Lower lobe of right lung (tissue), 2 donors: ENCODE measurements around the gene C17orf100. TPM values are rescaled to one million over a fixed set of nuclear protein-coding genes. Genes with fewer than 3 reads are reported as not detected.

ENCODE experiments used
- ATAC-seq, 2 donors: fragments of 200-7000 bp; cut with Tn5 transposase; one replicate each; pipeline ENCODE4 v1.9.1; 2020 to 2022; ENCODE audit warnings: mild to moderate bottlenecking in 2 of 2, moderate library complexity in 2 of 2
- DNase-seq: peaks from one replicate; pipeline ENCODE4 v3.0.0-alpha.2; 2020
- H3K27ac ChIP-seq: fragments of 200-600 bp; one replicate; pipeline ENCODE4 v1.8.0; 2022
- H3K27me3 ChIP-seq: fragments of 200-600 bp; one replicate; pipeline ENCODE4 v1.8.0; 2022; ENCODE audit warnings: low read depth
- H3K36me3 ChIP-seq: fragments of 200-600 bp; one replicate; pipeline ENCODE4 v1.8.0; 2022; ENCODE audit warnings: mild to moderate bottlenecking
- H3K4me1 ChIP-seq: fragments of 200-600 bp; one replicate; pipeline ENCODE4 v1.8.0; 2022
- H3K4me3 ChIP-seq: fragments of 200-600 bp; one replicate; pipeline ENCODE4 v1.8.0; 2022; ENCODE audit warnings: mild to moderate bottlenecking
- H3K9me3 ChIP-seq: fragments of 200-600 bp; one replicate; pipeline ENCODE4 v1.8.0; 2022
- intact Hi-C: fragments of 100-400 bp; cut with DNase I; formaldehyde crosslinking; loops from one replicate; pipeline ENCODE4 v1.11.0; 2022
- total RNA-seq: library from RNA; stranded (reverse); fragmentation: NEBNext Ultra II Directional; extraction: Animal tissue kit (Norgen Biotek cat#: 25700); gene quantifications from one replicate; pipeline ENCODE4 v1.2.1, GENCODE V29; 2021
- TF ChIP-seq, protein P1 (sequence below): fragments of 200-600 bp; IDR thresholded peaks from one replicate; pipeline ENCODE4 v1.8.0; 2022; ENCODE audit warnings: antibody characterized with exemption, mild to moderate bottlenecking
- donor health status: DM: no; HTN: yes; CAD: no; lungs with severe emphysema.

The C17orf100 gene
- total RNA-seq, 1 donor from 2014 or later = 1.9 TPM

DNA sequence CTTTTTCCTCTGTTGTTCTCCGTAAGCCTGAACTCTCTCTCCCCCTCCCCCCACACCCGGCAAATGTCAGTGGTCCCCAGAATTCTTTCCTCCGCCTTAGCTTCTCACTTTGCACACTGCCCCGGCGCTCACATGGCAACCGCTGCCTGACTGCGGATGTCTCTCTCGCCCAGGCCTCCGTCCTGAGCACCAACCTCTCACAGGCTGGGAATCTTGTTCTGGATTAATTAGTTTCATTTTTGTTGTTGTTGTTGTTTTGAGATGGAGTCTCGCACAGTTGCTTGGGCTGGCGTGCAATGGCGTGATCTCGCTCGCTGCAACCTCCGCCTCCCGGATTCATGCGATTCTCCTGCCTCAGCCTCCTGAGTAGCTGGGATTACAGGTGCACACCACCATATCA lies 16.7 kb downstream of the C17orf100 start:
- DNase-seq = no peak
- H3K36me3 ChIP-seq = no peaks in the 10 kb centered on the region
- intact Hi-C loops = no loop called here

DNA sequence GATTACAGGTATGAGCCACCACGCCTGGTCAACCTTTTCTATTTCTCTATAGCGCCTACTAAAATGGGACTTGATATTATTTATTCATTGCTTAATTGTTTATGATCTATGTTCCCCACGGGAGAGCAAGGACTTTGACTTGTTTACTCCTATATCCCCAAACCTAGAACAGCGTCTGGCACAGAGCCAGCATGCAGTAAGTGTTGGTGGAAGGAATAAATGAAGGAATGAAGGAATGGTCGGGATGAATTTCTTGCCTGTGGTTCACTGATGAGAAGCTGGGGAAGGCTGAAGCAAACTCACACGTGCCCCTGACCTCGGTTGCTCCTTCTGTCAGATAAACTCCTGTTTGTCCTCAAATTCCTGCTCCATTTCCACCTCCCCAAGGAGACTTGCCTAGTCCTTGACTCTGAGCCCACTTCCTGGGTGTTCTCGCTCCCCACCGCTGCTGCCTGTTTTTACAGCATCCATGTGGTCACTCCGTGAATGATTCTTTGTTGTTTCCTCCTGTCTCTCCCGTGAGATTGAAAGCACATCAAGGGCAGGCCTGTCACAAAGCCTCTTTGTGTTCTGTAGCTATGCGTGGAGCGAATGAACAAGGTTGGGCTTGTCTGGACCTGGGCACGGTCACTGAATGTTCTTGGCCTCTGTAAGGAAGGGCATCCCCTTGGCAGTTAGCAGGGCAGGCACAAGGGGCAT lies 17.3 kb downstream of the C17orf100 start:
- Histone ChIP-seq H3K36me3 (no peaks in the 10 kb centered on the region), H3K27ac (no peak overlapping the region), H3K27me3 (peaks cover 8% of the 10 kb centered on the region), H3K9me3 (no peaks in the 10 kb centered on the region), H3K4me1 (no peaks in the 10 kb centered on the region), H3K4me3 (no peak overlapping the region)
- intact Hi-C loops = no loop called here
- TF ChIP-seq, protein P1, sequence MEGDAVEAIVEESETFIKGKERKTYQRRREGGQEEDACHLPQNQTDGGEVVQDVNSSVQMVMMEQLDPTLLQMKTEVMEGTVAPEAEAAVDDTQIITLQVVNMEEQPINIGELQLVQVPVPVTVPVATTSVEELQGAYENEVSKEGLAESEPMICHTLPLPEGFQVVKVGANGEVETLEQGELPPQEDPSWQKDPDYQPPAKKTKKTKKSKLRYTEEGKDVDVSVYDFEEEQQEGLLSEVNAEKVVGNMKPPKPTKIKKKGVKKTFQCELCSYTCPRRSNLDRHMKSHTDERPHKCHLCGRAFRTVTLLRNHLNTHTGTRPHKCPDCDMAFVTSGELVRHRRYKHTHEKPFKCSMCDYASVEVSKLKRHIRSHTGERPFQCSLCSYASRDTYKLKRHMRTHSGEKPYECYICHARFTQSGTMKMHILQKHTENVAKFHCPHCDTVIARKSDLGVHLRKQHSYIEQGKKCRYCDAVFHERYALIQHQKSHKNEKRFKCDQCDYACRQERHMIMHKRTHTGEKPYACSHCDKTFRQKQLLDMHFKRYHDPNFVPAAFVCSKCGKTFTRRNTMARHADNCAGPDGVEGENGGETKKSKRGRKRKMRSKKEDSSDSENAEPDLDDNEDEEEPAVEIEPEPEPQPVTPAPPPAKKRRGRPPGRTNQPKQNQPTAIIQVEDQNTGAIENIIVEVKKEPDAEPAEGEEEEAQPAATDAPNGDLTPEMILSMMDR = no peak
- ATAC-seq = no peak
- DNase-seq = no peak

More for the DNA sequence above, 16.7 kb downstream of the C17orf100 start:
- no peak overlapping the region for H3K4me3 ChIP-seq
- no peaks in the 10 kb centered on the region for H3K4me1 ChIP-seq
- TF ChIP-seq, protein P1 = no peak
- peaks cover 8% of the 10 kb centered on the region for H3K27me3 ChIP-seq
- no peaks in the 10 kb centered on the region for H3K9me3 ChIP-seq
- no peak overlapping the region for H3K27ac ChIP-seq
- ATAC-seq = no peak

DNA sequence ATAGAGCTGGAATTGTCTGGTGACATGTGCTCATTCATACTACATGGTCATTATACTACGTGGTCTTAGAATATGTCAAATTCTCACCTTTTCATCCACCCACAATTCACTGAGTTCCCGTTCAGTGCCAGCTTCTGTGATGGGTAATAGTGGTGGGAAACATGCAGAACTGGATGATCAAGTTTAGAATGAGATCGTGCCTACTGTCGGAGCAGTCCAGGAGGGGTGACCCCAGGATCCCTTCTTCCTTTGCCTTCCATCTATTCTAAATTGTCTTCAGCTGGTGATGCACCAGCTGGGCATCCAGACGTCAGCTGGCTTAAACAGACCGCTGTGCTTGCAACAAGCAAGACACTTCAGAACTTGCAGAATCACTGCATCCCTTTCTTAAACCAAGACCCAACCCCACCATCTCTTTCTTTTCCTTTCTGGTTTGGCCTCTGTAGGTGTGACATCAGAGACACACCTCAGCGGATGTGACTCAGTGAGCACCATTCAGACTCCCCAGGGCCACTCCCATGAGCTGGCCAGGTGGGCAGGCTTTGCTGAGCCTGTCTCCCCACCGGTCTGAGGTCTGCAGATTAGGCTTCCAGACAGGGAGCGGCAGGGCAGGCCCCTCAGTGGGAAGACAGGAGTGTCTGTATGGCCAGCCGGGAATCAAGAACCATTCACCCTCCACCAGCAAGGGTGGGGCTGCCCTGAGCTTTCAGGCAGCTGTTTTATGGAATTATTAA lies 18.1 kb downstream of the C17orf100 start:
- Histone ChIP-seq H3K4me3 (no peak overlapping the region), H3K9me3 (no peaks in the 10 kb centered on the region), H3K36me3 (no peaks in the 10 kb centered on the region), H3K27me3 (peaks cover 8% of the 10 kb centered on the region), H3K27ac (no peak overlapping the region), H3K4me1 (no peaks in the 10 kb centered on the region)
- DNase-seq = no peak
- no peak for ATAC-seq
- TF ChIP-seq, protein P1 = no peak
- intact Hi-C loops = no loop called here

DNA sequence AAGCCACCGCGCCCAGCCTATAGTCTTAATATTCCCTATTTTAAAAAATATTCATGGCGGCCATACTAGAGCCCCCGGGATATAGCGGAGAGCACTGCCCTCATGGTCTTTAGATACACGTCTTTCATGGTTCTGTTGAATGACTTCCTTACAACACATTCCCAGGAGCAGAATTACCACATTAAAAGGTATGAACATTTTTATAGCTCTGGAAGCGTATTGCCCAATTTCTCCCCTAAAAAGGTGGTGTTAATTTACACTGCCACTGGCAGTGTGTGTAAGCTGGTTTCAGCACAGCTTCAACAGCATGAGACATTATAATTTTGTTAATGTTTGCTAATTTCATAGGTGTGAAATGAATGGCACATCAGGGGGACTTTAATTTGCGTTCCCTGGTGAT lies 19.0 kb downstream of the C17orf100 start:
- no peak for DNase-seq
- Histone ChIP-seq H3K4me3 (no peak overlapping the region), H3K27me3 (peaks cover 8% of the 10 kb centered on the region), H3K9me3 (no peaks in the 10 kb centered on the region), H3K27ac (no peak overlapping the region), H3K4me1 (no peaks in the 10 kb centered on the region), H3K36me3 (no peaks in the 10 kb centered on the region)
- intact Hi-C loops = no loop called here
- TF ChIP-seq, protein P1 = no peak
- ATAC-seq = no peak

DNA sequence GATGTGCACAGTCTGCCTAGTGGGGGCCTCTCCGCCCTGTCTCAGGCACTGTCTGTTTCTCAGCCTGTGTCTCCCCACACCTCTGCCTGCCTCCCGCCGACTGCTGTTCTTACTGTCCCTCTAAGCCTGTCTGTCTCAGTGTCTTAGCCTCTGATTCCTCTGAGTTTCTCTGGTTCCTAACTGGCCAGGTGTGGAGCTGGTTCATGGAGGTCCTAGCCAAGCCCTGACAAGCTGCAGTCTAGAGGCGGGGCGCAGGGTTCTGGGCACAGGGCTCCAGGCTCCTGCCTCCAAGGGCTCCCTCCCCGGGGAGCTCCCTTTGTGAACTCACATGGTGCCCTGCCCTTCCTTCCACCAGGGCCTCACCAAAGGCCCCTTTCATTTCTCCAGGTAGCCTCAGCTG lies 19.4 kb downstream of the C17orf100 start:
- no peak for DNase-seq
- Histone ChIP-seq H3K4me3 (no peak overlapping the region), H3K4me1 (no peaks in the 10 kb centered on the region), H3K27ac (no peak overlapping the region), H3K9me3 (no peaks in the 10 kb centered on the region), H3K36me3 (no peaks in the 10 kb centered on the region), H3K27me3 (peaks cover 8% of the 10 kb centered on the region)
- intact Hi-C loops = no loop called here
- TF ChIP-seq, protein P1 = no peak
- ATAC-seq = no peak
